Effector memory CD4-positive, alpha-beta T cell (primary cell): ENCODE data around the gene SIKE1.
A peak's percentile ranks its signal among the peaks of the same experiment; 100 is the strongest.
"Not testable (repeated sequence)": the region's sequence is repeated elsewhere in the genome, so short reads cannot be mapped to it uniquely, and the experiment has no call there.

Experiments used
- DNase-seq, 3 donors: peaks; one replicate each; pipeline ENCODE4 v3.0.0-alpha.2; 2020
- H3K27ac ChIP-seq: 2 replicates; pipeline ENCODE4 v1.7.0; 2013; ENCODE audit warnings: mild to moderate bottlenecking, low read length, moderate library complexity; ENCODE audit not compliant: insufficient read depth, poor library complexity, severe bottlenecking
- H3K27me3 ChIP-seq: replicated peaks from 2 replicates; pipeline ENCODE4 v1.7.0; 2013; ENCODE audit warnings: mild to moderate bottlenecking, low read length; ENCODE audit not compliant: insufficient read depth, control insufficient read depth, poor library complexity, severe bottlenecking
- H3K36me3 ChIP-seq: 2 replicates; pipeline ENCODE4 v1.7.0; 2013; ENCODE audit warnings: mild to moderate bottlenecking, low read length, moderate library complexity; ENCODE audit not compliant: control insufficient read depth, insufficient read depth
- H3K4me1 ChIP-seq: 2 replicates; pipeline ENCODE4 v1.7.0; 2013; ENCODE audit warnings: low read length, mild to moderate bottlenecking; ENCODE audit not compliant: control insufficient read depth, insufficient read depth, poor library complexity, severe bottlenecking
- H3K4me3 ChIP-seq: 2 replicates; pipeline ENCODE4 v1.7.0; 2013; ENCODE audit warnings: low read length, low read depth, mild to moderate bottlenecking; ENCODE audit not compliant: insufficient read depth, poor library complexity, severe bottlenecking
- H3K9me3 ChIP-seq: 2 replicates; pipeline ENCODE4 v1.7.0; 2013; ENCODE audit warnings: mild to moderate bottlenecking, low read length, moderate library complexity; ENCODE audit not compliant: control insufficient read depth

Gene SIKE1

GRCh38 chr1:114756009-114756892 is 24.2 kb downstream of the SIKE1 start:
- H3K27ac ChIP-seq: peak overlapping the region; percentile 100
- H3K4me1 ChIP-seq: peaks cover 48% of the 10 kb centered on the region
- peaks cover 4% of the 10 kb centered on the region for H3K36me3 ChIP-seq
- no peaks in the 10 kb centered on the region for H3K27me3 ChIP-seq
- no peaks in the 10 kb centered on the region for H3K9me3 ChIP-seq
- peak overlapping the region; percentile 99 for H3K4me3 ChIP-seq
- no peak for DNase-seq

- H3K9me3 ChIP-seq: no peaks in the 10 kb centered on the region
- H3K27ac ChIP-seq: peak overlapping the region; percentile 100
- H3K27me3 ChIP-seq: no peaks in the 10 kb centered on the region
- no peak for DNase-seq
- peak overlapping the region; percentile 99 for H3K4me3 ChIP-seq
- H3K4me1 ChIP-seq: peaks cover 55% of the 10 kb centered on the region
- peaks cover 4% of the 10 kb centered on the region for H3K36me3 ChIP-seq
These were observed 25.2 kb downstream of the SIKE1 start for GRCh38 chr1:114755006-114755931.

DNA sequence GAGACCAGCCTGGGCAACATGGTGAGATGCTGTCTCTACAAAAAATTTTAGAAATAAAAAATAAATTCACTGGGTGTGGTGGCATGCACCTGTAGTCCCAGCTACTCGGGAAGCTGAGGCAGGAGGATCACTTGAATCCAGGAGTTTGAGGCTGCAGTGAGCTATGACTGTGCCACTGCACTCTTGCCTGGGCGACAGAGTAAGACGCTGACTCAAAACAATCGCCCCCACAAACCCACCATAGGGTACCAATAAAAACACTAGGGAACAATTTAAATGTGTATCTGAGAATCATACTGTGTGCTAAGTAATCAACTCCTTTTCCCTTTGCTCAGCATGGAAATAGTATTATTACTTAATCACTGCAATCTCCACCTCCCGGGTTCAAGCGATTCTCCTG is 26.8 kb downstream of the SIKE1 start:
- Histone ChIP-seq H3K4me3 (peak overlapping the region; percentile 9), H3K36me3 (peaks cover 19% of the 10 kb centered on the region), H3K4me1 (peaks cover 60% of the 10 kb centered on the region)
- DNase-seq, H3K27me3 ChIP-seq, H3K27ac ChIP-seq, H3K9me3 ChIP-seq: not testable (repeated sequence)

GRCh38 chr1:114753143-114753542 is 27.3 kb downstream of the SIKE1 start:
- no peaks in the 10 kb centered on the region for H3K27me3 ChIP-seq
- peaks cover 63% of the 10 kb centered on the region for H3K4me1 ChIP-seq
- peaks cover 22% of the 10 kb centered on the region for H3K36me3 ChIP-seq
- H3K4me3 ChIP-seq: no peak overlapping the region
- H3K9me3 ChIP-seq: no peaks in the 10 kb centered on the region
- DNase-seq: no peak
- no peak overlapping the region for H3K27ac ChIP-seq

- no peaks in the 10 kb centered on the region for H3K9me3 ChIP-seq
- H3K27ac ChIP-seq: no peak overlapping the region
- H3K36me3 ChIP-seq: peaks cover 28% of the 10 kb centered on the region
- no peak for DNase-seq
- peaks cover 56% of the 10 kb centered on the region for H3K4me1 ChIP-seq
- H3K4me3 ChIP-seq: no peak overlapping the region
- H3K27me3 ChIP-seq: no peaks in the 10 kb centered on the region
These were observed 29.7 kb downstream of the SIKE1 start for GRCh38 chr1:114750780-114751179.

- Histone ChIP-seq H3K9me3 (no peaks in the 10 kb centered on the region), H3K4me1 (peaks cover 47% of the 10 kb centered on the region), H3K4me3 (no peak overlapping the region), H3K27ac (no peak overlapping the region), H3K27me3 (no peaks in the 10 kb centered on the region), H3K36me3 (peaks cover 28% of the 10 kb centered on the region)
- DNase-seq: no peak
These were observed 30.6 kb downstream of the SIKE1 start for GRCh38 chr1:114749835-114750234.

DNA sequence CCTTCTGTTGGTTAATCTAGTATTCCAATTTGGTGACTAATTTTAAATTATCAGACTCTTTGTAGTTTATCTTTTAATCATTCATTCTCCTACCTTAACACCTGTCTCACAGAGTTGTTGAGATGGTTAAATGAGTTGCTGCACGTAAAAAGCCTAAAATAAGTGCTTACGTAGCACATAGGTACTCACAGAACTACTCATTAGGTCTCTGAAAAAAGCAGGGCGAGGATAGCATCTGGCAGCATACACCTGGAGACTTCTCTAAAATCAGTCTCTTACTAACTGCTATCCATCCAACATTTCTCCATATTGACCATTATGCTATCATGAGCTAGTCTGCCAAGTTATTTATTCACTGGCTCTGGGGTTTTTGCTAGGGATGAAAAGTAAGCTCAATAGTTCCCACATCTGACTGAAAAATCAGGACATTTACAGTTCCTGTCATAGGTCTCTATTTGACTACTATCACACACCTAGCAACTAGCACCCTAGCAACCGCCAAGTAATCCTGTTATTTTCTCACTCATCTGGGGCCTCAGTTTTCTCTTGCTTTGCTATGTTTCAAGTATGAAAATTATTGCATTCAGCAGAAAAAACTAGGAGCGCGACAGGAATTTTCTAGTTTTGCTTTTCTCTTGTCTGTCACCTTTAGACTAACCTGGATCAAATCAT is 33.9 kb downstream of the SIKE1 start:
- peaks cover 25% of the 10 kb centered on the region for H3K4me1 ChIP-seq
- H3K9me3 ChIP-seq: no peaks in the 10 kb centered on the region
- DNase-seq: no peak
- H3K27ac ChIP-seq: no peak overlapping the region
- no peaks in the 10 kb centered on the region for H3K27me3 ChIP-seq
- H3K36me3 ChIP-seq: peaks cover 40% of the 10 kb centered on the region
- H3K4me3 ChIP-seq: no peak overlapping the region

DNA sequence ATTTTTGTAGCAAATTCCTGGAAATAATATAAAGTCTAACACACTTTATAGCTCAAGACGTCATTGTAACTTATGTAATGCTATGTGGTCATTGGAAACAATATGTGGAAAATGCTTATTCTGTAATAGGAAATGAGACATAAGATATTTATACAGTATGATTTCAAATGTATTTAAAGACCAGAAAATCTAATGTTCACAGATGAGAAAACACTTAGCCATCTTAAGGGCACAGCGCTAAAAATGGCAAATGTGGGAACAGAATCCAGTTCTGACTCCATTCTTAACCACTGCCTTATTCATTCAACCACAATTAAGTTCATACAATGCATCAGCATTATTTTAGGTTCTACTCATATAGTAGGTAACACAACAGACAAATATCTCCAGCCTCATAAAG is 35.2 kb downstream of the SIKE1 start:
- Histone ChIP-seq H3K4me1 (peaks cover 19% of the 10 kb centered on the region), H3K36me3 (peaks cover 45% of the 10 kb centered on the region), H3K4me3 (no peak overlapping the region), H3K27ac (no peak overlapping the region), H3K9me3 (no peaks in the 10 kb centered on the region), H3K27me3 (no peaks in the 10 kb centered on the region)
- no peak for DNase-seq

DNA sequence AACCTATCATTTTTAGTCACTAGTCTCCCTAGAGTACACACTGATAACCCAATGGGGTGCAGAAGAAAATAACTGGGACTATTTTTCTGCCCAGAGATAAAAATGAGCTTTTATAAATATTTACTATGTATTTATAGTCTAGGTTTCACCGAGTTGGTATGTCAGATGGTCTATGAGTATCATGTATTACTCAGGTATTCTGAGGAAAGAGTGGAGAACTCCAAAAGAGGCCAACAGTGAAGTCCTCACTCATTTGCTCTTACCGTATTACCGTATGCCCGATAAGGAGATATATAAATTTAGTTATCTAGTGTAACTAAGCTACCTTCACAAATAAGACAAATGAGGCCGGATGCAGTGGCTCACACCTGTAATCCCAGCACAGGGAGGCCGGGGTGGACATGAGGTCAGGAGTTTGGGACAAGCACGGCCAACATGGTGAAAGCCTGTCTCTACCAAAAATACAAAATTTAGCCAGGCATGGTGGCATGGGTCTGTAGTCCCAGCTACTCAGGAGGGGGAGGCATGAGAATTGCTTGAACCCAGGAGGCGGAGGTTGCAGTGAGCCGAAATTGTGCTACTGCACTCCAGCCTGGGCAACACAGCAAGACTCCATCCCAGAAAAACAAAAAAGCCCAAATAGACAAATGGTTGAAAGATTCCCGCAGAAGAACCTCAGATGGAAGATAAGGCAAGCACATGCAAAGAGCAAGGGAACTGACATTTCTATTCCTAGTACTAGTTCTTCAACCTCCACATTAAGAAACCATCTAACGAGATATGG is 38.3 kb downstream of the SIKE1 start:
- Histone ChIP-seq H3K4me3 (no peak overlapping the region), H3K4me1 (peaks cover 11% of the 10 kb centered on the region), H3K36me3 (peaks cover 45% of the 10 kb centered on the region), H3K27ac (no peak overlapping the region), H3K27me3 (no peaks in the 10 kb centered on the region), H3K9me3 (no peaks in the 10 kb centered on the region)
- DNase-seq: no peak
